ENCODE results near the gene PTPRM.

Gene PTPRM

DNA sequence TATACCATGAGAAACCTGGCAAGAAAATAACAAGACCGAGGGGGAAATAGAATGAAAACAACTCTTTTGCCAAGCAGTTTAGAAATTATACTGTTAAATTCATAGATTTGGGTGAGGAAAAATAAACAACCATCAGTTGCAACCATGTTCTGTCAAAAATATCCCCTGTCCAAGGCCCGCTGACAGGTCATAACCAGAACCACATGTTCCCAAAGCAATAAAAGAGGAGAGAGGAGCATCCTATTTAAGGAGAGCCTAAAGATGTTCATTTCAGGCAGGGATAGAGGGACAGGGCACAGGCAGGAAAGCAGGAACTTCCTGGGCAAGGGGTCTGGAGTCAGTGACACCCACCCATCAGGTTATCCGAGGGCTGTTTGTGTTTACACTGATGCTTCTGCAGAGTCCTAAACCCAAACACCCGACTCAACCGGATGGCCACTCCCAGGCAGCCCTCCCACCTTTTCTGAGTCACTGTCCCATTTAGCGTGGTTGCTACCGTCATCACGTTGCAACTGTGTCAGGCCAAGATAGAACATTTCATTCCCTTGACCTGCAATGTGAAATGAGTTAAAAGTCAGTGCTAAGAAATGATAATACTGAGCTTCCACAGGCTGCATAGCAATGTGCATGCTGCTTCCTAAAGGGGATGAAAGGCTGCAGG lies 573.9 kb downstream of the PTPRM start:
- ATAC-seq (ENCODE audit: insufficient read depth, low read depth): no peak
- H3K4me1 ChIP-seq (ENCODE audit: insufficient read depth, low read length): no peaks in the 10 kb centered on the region
- H3K9ac ChIP-seq (ENCODE audit: low read depth, low read length): no peak overlapping the region
- no peak for TF ChIP-seq CTCF (IDR thresholded peaks at IDR 0.05; ENCODE audit: borderline replicate concordance, extremely low read depth, low read length, poor library complexity, severe bottlenecking)
- TF ChIP-seq EZH2 (IDR thresholded peaks at IDR 0.05; ENCODE audit: borderline replicate concordance, low read depth, low read length, severe bottlenecking): no peak
- no peak overlapping the region for H2AFZ ChIP-seq (ENCODE audit: low read depth, low read length)
- no peak overlapping the region for H3K4me2 ChIP-seq (ENCODE audit: insufficient read depth, low read length)
- no peak overlapping the region for H3K4me3 ChIP-seq (ENCODE audit: low read depth in 1 of 2, low read length in 2 of 2)
- no peaks in the 10 kb centered on the region for H4K20me1 ChIP-seq (ENCODE audit: insufficient read depth, low read length)
- H3K79me2 ChIP-seq (ENCODE audit: insufficient read depth, low read length): no peaks in the 10 kb centered on the region
- no peaks in the 10 kb centered on the region for H3K9me3 ChIP-seq (ENCODE audit: insufficient read depth, low read length, severe bottlenecking)
- no peak overlapping the region for H3K27ac ChIP-seq (ENCODE audit: low read length)
- no peak for DNase-seq
- H3K36me3 ChIP-seq (ENCODE audit: insufficient read depth, low read length): no peaks in the 10 kb centered on the region
- H3K27me3 ChIP-seq (ENCODE audit: insufficient read depth, low read length, poor library complexity): no peaks in the 10 kb centered on the region

- Histone ChIP-seq H3K4me3 (ENCODE audit: low read depth in 1 of 2, low read length in 2 of 2) (no peak overlapping the region), H3K79me2 (ENCODE audit: insufficient read depth, low read length) (no peaks in the 10 kb centered on the region), H3K4me1 (ENCODE audit: insufficient read depth, low read length) (no peaks in the 10 kb centered on the region), H3K9ac (ENCODE audit: low read depth, low read length) (no peak overlapping the region), H3K27me3 (ENCODE audit: insufficient read depth, low read length, poor library complexity) (no peaks in the 10 kb centered on the region), H2AFZ (ENCODE audit: low read depth, low read length) (no peak overlapping the region), H3K9me3 (ENCODE audit: insufficient read depth, low read length, severe bottlenecking) (no peaks in the 10 kb centered on the region), H3K27ac (ENCODE audit: low read length) (no peak overlapping the region), H3K4me2 (ENCODE audit: insufficient read depth, low read length) (no peak overlapping the region), H4K20me1 (ENCODE audit: insufficient read depth, low read length) (no peaks in the 10 kb centered on the region), H3K36me3 (ENCODE audit: insufficient read depth, low read length) (no peaks in the 10 kb centered on the region)
- TF ChIP-seq CTCF (IDR thresholded peaks at IDR 0.05; ENCODE audit: borderline replicate concordance, extremely low read depth, low read length, poor library complexity, severe bottlenecking): no peak
- no peak for TF ChIP-seq EZH2 (IDR thresholded peaks at IDR 0.05; ENCODE audit: borderline replicate concordance, low read depth, low read length, severe bottlenecking)
- DNase-seq: no peak
- ATAC-seq (ENCODE audit: insufficient read depth, low read depth): no peak
Measured at GRCh38 chr18:8142131-8142711, 575.1 kb downstream of the PTPRM start.

- DNase-seq (no peak), ATAC-seq (ENCODE audit: insufficient read depth, low read depth) (no peak)
- no peaks in the 10 kb centered on the region for H3K27me3 ChIP-seq (ENCODE audit: insufficient read depth, low read length, poor library complexity)
- H3K36me3 ChIP-seq (ENCODE audit: insufficient read depth, low read length): no peaks in the 10 kb centered on the region
- no peak overlapping the region for H3K4me2 ChIP-seq (ENCODE audit: insufficient read depth, low read length)
- H2AFZ ChIP-seq (ENCODE audit: low read depth, low read length): no peak overlapping the region
- no peaks in the 10 kb centered on the region for H4K20me1 ChIP-seq (ENCODE audit: insufficient read depth, low read length)
- TF ChIP-seq CTCF (IDR thresholded peaks at IDR 0.05; ENCODE audit: borderline replicate concordance, extremely low read depth, low read length, poor library complexity, severe bottlenecking): no peak
- no peaks in the 10 kb centered on the region for H3K4me1 ChIP-seq (ENCODE audit: insufficient read depth, low read length)
- H3K9me3 ChIP-seq (ENCODE audit: insufficient read depth, low read length, severe bottlenecking): no peaks in the 10 kb centered on the region
- H3K4me3 ChIP-seq (ENCODE audit: low read depth in 1 of 2, low read length in 2 of 2): no peak overlapping the region
- no peak overlapping the region for H3K9ac ChIP-seq (ENCODE audit: low read depth, low read length)
- H3K27ac ChIP-seq (ENCODE audit: low read length): no peak overlapping the region
- no peaks in the 10 kb centered on the region for H3K79me2 ChIP-seq (ENCODE audit: insufficient read depth, low read length)
Measured at GRCh38 chr18:8142932-8143331, 575.8 kb downstream of the PTPRM start.

Data from DND-41 (cell line).